HG03045 (cell line): Measurements from ENCODE around the gene EEIG2.
"Not testable (repeated sequence)": the region's sequence is repeated elsewhere in the genome, so short reads cannot be mapped to it uniquely, and the experiment has no call there.

ENCODE experiments used
- ATAC-seq: cut with Tn5 transposase; IDR thresholded peaks from one replicate; pipeline ENCODE4 v1.9.1; 2021; ENCODE audit warnings: mild to moderate bottlenecking, moderate library complexity; ENCODE audit not compliant: unreplicated experiment

EEIG2 gene

GRCh38 chr1:108559215-108560186 lies at the start of gene EEIG2:
TSS of gene EEIG2 (plus strand) at chr1:108560100. CDS start at chr1:108560429, 329 bp downstream.
- peak; percentile 82 for ATAC-seq

GRCh38 chr1:108511764-108512163 lies 48.1 kb upstream of the EEIG2 start:
- no peak for ATAC-seq

GRCh38 chr1:108512239-108513043 lies 47.5 kb upstream of the EEIG2 start:
- ATAC-seq: no peak

- no peak for ATAC-seq
Observed at GRCh38 chr1:108513044-108513415, 46.9 kb upstream of the EEIG2 start.

- not testable (repeated sequence) for ATAC-seq
Observed at GRCh38 chr1:108513914-108514313, 46.0 kb upstream of the EEIG2 start.

GRCh38 chr1:108517301-108517897 lies 42.5 kb upstream of the EEIG2 start:
- not testable (repeated sequence) for ATAC-seq

GRCh38 chr1:108521990-108522393 lies 37.9 kb upstream of the EEIG2 start:
- ATAC-seq: no peak

GRCh38 chr1:108523829-108524228 lies 36.1 kb upstream of the EEIG2 start:
- no peak for ATAC-seq

GRCh38 chr1:108524676-108525075 lies 35.2 kb upstream of the EEIG2 start:
- ATAC-seq: no peak

GRCh38 chr1:108527135-108527534 lies 32.8 kb upstream of the EEIG2 start:
- ATAC-seq: no peak

GRCh38 chr1:108527837-108528236 lies 32.1 kb upstream of the EEIG2 start:
- ATAC-seq: no peak

- ATAC-seq: no peak
Observed at GRCh38 chr1:108531444-108531843, 28.5 kb upstream of the EEIG2 start.

- no peak for ATAC-seq
Observed at GRCh38 chr1:108532730-108533129, 27.2 kb upstream of the EEIG2 start.

GRCh38 chr1:108533351-108534083 lies 26.4 kb upstream of the EEIG2 start:
- ATAC-seq: peak; percentile 59

GRCh38 chr1:108534759-108535158 lies 25.1 kb upstream of the EEIG2 start:
- ATAC-seq: no peak

GRCh38 chr1:108535315-108535897 lies 24.5 kb upstream of the EEIG2 start:
- not testable (repeated sequence) for ATAC-seq

GRCh38 chr1:108536021-108536420 lies 23.9 kb upstream of the EEIG2 start:
- ATAC-seq: not testable (repeated sequence)

- not testable (repeated sequence) for ATAC-seq
Observed at GRCh38 chr1:108536791-108537190, 23.1 kb upstream of the EEIG2 start.

- no peak for ATAC-seq
Observed at GRCh38 chr1:108537976-108538375, 21.9 kb upstream of the EEIG2 start.

GRCh38 chr1:108540977-108541376 lies 18.9 kb upstream of the EEIG2 start:
- no peak for ATAC-seq
